ENCODE measurements around the gene COL5A1.

Gene COL5A1

DNA sequence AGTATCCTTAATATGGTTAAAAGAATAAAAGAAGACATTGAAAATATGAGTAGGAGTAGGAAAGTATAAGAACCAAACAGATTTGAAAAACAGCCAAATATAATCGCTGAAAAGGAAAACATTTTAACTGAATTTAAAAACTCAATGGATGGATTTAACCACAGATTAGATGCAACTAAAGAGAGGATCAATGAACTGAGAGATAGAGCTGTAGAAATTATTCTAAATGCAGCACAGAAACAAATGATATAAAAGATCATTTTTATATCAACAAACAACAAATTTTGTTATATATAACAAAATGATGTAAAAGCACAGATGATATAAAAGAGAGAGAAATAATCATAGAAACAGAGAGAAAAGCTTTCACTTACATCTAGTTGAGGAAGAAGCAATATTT, 29.3 kb upstream of the COL5A1 start:
- WGBS (ENCODE audit: insufficient coverage), result 100% methylated on average over 1 of the region's 1 CpG

DNA sequence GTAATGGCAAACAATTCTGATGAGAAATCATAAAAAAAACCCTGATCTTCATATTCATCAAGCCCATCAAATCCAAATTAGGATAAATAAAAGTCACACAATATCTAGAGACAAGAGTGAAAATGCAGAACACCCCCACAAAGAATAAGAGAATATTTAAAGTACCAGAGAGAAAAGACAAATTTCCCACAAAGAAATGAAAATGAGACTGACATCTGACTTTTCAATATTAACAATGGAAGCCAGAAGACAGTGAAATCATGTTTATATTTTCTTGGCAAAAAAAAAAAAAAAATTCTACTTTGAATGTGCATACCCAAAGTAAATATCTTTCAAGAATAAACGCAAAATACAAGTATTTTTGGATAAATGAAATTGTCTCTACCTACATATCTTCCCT, 28.9 kb upstream of the COL5A1 start:
- H3K27ac ChIP-seq (ENCODE audit: insufficient read depth in 1 of 2, low read depth in 1 of 2, low read length in 2 of 2, poor library complexity in 1 of 2, severe bottlenecking in 2 of 2), result no peak overlapping the region
- POLR2A ChIA-PET, result no interaction called here
- H3K27me3 ChIP-seq (replicated peaks in 2 of 5; ENCODE audit: control insufficient read depth in 4 of 5, insufficient read depth in 5 of 5, low read length in 4 of 5), result peaks cover 0 to 3% (median 0%) of the 10 kb centered on the region in 5 experiments
- peaks cover 0 to 26% (median 5%) of the 10 kb centered on the region in 5 experiments for H3K9me3 ChIP-seq (ENCODE audit: control extremely low read depth in 1 of 5, control insufficient read depth in 4 of 5, insufficient read depth in 2 of 5, low read depth in 1 of 5, low read length in 4 of 5)
- CTCF ChIA-PET, result no interaction called here
- peak in 1 of 3 donors; percentile 21 for DNase-seq
- no CpG with 5 or more reads among the region's 1 CpG for WGBS (ENCODE audit: insufficient coverage)
- H3K4me1 ChIP-seq (ENCODE audit: control extremely low read depth in 1 of 4, control insufficient read depth in 4 of 4, insufficient read depth in 4 of 4, low read length in 3 of 4), result no peaks in the 10 kb centered on the region
- H3K36me3 ChIP-seq (ENCODE audit: control insufficient read depth in 4 of 4, insufficient read depth in 4 of 4, low read length in 3 of 4), result no peaks in the 10 kb centered on the region
- H3K4me3 ChIP-seq (ENCODE audit: control insufficient read depth in 1 of 7, extremely low read depth in 1 of 7, insufficient read depth in 4 of 7, low read depth in 2 of 7, low read length in 6 of 7), result no peak overlapping the region

More for the DNA sequence above, 29.3 kb upstream of the COL5A1 start:
- Histone ChIP-seq H3K4me1 (ENCODE audit: control extremely low read depth in 1 of 4, control insufficient read depth in 4 of 4, insufficient read depth in 4 of 4, low read length in 3 of 4) (no peaks in the 10 kb centered on the region), H3K4me3 (ENCODE audit: control insufficient read depth in 1 of 7, extremely low read depth in 1 of 7, insufficient read depth in 4 of 7, low read depth in 2 of 7, low read length in 6 of 7) (no peak overlapping the region), H3K9me3 (ENCODE audit: control extremely low read depth in 1 of 5, control insufficient read depth in 4 of 5, insufficient read depth in 2 of 5, low read depth in 1 of 5, low read length in 4 of 5) (peaks cover 0 to 26% (median 5%) of the 10 kb centered on the region in 5 experiments), H3K27me3 (replicated peaks in 2 of 5; ENCODE audit: control insufficient read depth in 4 of 5, insufficient read depth in 5 of 5, low read length in 4 of 5) (peaks cover 0 to 3% (median 0%) of the 10 kb centered on the region in 5 experiments), H3K36me3 (ENCODE audit: control insufficient read depth in 4 of 4, insufficient read depth in 4 of 4, low read length in 3 of 4) (no peaks in the 10 kb centered on the region), H3K27ac (ENCODE audit: insufficient read depth in 1 of 2, low read depth in 1 of 2, low read length in 2 of 2, poor library complexity in 1 of 2, severe bottlenecking in 2 of 2) (no peak overlapping the region)
- DNase-seq, result no peak
- POLR2A ChIA-PET, result no interaction called here
- CTCF ChIA-PET, result no interaction called here

DNA sequence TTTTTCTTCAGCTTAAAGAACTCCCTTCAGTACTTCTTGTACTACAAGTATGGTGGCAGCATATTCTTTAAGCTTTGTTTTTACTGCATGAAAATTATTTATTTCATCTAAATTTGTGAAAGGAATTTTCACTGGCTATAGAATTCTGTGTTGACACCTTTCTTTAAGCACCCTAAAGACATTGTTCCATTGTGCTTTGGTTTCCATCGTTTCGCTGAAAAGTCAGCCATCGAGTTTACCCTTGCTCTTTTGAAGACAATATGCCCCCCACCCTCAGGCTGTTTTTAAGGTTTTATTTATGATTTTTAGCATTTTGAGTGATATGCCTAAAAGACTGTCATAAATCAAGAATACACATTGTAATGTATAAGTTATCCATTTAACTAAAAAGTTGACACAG, 27.3 kb upstream of the COL5A1 start:
- no peak overlapping the region for H3K27ac ChIP-seq (ENCODE audit: insufficient read depth in 1 of 2, low read depth in 1 of 2, low read length in 2 of 2, poor library complexity in 1 of 2, severe bottlenecking in 2 of 2)
- DNase-seq, result peak in 1 of 3 donors; percentile 19
- H3K36me3 ChIP-seq (ENCODE audit: control insufficient read depth in 4 of 4, insufficient read depth in 4 of 4, low read length in 3 of 4), result no peaks in the 10 kb centered on the region
- ChIA-PET CTCF (no interaction called here), POLR2A (no interaction called here)
- no peak overlapping the region for H3K4me3 ChIP-seq (ENCODE audit: control insufficient read depth in 1 of 7, extremely low read depth in 1 of 7, insufficient read depth in 4 of 7, low read depth in 2 of 7, low read length in 6 of 7)
- peaks cover 0 to 3% (median 0%) of the 10 kb centered on the region in 5 experiments for H3K27me3 ChIP-seq (replicated peaks in 2 of 5; ENCODE audit: control insufficient read depth in 4 of 5, insufficient read depth in 5 of 5, low read length in 4 of 5)
- 100% methylated on average over 1 of the region's 3 CpGs for WGBS (ENCODE audit: insufficient coverage)
- peaks cover 0 to 26% (median 5%) of the 10 kb centered on the region in 5 experiments for H3K9me3 ChIP-seq (ENCODE audit: control extremely low read depth in 1 of 5, control insufficient read depth in 4 of 5, insufficient read depth in 2 of 5, low read depth in 1 of 5, low read length in 4 of 5)
- H3K4me1 ChIP-seq (ENCODE audit: control extremely low read depth in 1 of 4, control insufficient read depth in 4 of 4, insufficient read depth in 4 of 4, low read length in 3 of 4), result no peaks in the 10 kb centered on the region

DNA sequence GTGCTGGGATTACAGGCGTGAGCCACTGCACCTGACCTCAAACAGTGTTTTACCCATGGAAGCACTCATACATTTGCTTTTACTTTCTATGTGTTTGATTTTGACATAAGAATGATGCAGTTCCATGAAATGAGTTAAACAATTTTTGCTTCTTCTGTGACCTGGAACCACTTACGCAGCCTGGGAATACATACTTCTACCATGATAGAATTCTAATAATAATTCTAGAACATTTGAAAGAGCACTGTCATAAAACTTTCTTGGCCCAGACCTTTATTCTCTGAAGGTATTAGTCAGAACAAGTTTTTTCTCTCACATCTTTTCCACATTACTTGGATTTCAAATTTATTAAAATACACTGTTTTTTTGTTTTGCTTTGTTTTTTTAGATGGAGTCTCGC, 25.3 kb upstream of the COL5A1 start:
- peaks cover 0 to 3% (median 0%) of the 10 kb centered on the region in 5 experiments for H3K27me3 ChIP-seq (replicated peaks in 2 of 5; ENCODE audit: control insufficient read depth in 4 of 5, insufficient read depth in 5 of 5, low read length in 4 of 5)
- no CpG with 5 or more reads among the region's 3 CpGs for WGBS (ENCODE audit: insufficient coverage)
- peaks cover 0 to 26% (median 5%) of the 10 kb centered on the region in 5 experiments for H3K9me3 ChIP-seq (ENCODE audit: control extremely low read depth in 1 of 5, control insufficient read depth in 4 of 5, insufficient read depth in 2 of 5, low read depth in 1 of 5, low read length in 4 of 5)
- H3K4me1 ChIP-seq (ENCODE audit: control extremely low read depth in 1 of 4, control insufficient read depth in 4 of 4, insufficient read depth in 4 of 4, low read length in 3 of 4), result no peaks in the 10 kb centered on the region
- H3K36me3 ChIP-seq (ENCODE audit: control insufficient read depth in 4 of 4, insufficient read depth in 4 of 4, low read length in 3 of 4), result no peaks in the 10 kb centered on the region
- H3K27ac ChIP-seq (ENCODE audit: insufficient read depth in 1 of 2, low read depth in 1 of 2, low read length in 2 of 2, poor library complexity in 1 of 2, severe bottlenecking in 2 of 2), result no peak overlapping the region
- POLR2A ChIA-PET, result no interaction called here
- DNase-seq, result no peak
- CTCF ChIA-PET, result interaction anchor here (1.6 kb wide), 1 partner anchor 167 kb away, joined by 3 read pairs; no protein-coding TSS in a partner anchor
- no peak overlapping the region for H3K4me3 ChIP-seq (ENCODE audit: control insufficient read depth in 1 of 7, extremely low read depth in 1 of 7, insufficient read depth in 4 of 7, low read depth in 2 of 7, low read length in 6 of 7)

DNA sequence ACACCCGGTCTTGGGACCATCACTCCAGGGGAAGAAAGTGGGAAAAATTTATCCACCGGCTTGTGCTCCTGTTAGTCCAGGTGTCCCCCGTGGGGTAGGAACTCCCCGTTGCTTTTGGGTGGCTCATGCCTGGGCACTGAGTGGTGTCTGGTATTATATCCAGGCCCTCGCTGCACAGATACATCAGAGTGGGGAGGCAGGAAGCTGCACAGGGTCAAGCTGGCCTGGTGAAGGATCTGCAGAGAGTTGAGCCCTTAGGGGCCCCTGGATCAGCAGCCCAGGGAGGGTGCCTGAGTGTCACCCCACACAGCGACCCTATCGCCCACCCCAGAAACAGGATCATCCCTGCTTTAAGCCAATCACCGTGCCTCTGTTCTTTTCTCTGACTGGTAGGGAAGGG, 24.4 kb upstream of the COL5A1 start:
- H3K4me1 ChIP-seq (ENCODE audit: control extremely low read depth in 1 of 4, control insufficient read depth in 4 of 4, insufficient read depth in 4 of 4, low read length in 3 of 4), result no peaks in the 10 kb centered on the region
- POLR2A ChIA-PET, result no interaction called here
- DNase-seq, result no peak

DNA sequence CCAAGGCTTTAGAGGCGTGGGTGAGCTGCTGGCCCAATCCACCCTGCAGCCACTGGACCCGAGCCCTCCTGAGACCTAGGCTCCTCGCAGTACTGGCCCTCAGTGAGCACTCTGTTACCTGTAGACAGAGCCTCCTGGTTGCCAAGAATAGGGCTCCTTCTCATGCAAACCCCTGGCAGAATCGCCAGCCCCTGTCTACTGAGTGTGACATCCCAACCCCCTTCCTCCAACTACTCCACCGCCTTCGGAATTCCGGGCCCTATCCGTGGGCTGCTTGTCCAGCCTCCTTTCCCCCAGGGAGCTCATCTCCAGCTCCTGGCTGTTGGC, 23.8 kb upstream of the COL5A1 start:
- no peaks in the 10 kb centered on the region for H3K4me1 ChIP-seq (ENCODE audit: control extremely low read depth in 1 of 4, control insufficient read depth in 4 of 4, insufficient read depth in 4 of 4, low read length in 3 of 4)
- peaks cover 0 to 3% (median 0%) of the 10 kb centered on the region in 5 experiments for H3K27me3 ChIP-seq (replicated peaks in 2 of 5; ENCODE audit: control insufficient read depth in 4 of 5, insufficient read depth in 5 of 5, low read length in 4 of 5)
- no peak overlapping the region for H3K27ac ChIP-seq (ENCODE audit: insufficient read depth in 1 of 2, low read depth in 1 of 2, low read length in 2 of 2, poor library complexity in 1 of 2, severe bottlenecking in 2 of 2)
- POLR2A ChIA-PET, result no interaction called here
- WGBS (ENCODE audit: insufficient coverage), result 100% methylated on average over 7 of the region's 8 CpGs
- H3K36me3 ChIP-seq (ENCODE audit: control insufficient read depth in 4 of 4, insufficient read depth in 4 of 4, low read length in 3 of 4), result no peaks in the 10 kb centered on the region
- no peak for DNase-seq
- H3K9me3 ChIP-seq (ENCODE audit: control extremely low read depth in 1 of 5, control insufficient read depth in 4 of 5, insufficient read depth in 2 of 5, low read depth in 1 of 5, low read length in 4 of 5), result peaks cover 0 to 17% (median 2%) of the 10 kb centered on the region in 5 experiments
- CTCF ChIA-PET, result interaction anchor here (1.0 to 1.6 kb wide), 2 partner anchors 48 to 168 kb away, joined by 3 read pairs; no protein-coding TSS in a partner anchor
- H3K4me3 ChIP-seq (ENCODE audit: control insufficient read depth in 1 of 7, extremely low read depth in 1 of 7, insufficient read depth in 4 of 7, low read depth in 2 of 7, low read length in 6 of 7), result no peak overlapping the region

More for the DNA sequence above, 24.4 kb upstream of the COL5A1 start:
- H3K9me3 ChIP-seq (ENCODE audit: control extremely low read depth in 1 of 5, control insufficient read depth in 4 of 5, insufficient read depth in 2 of 5, low read depth in 1 of 5, low read length in 4 of 5), result peaks cover 0 to 21% (median 2%) of the 10 kb centered on the region in 5 experiments
- WGBS (ENCODE audit: insufficient coverage), result 96% methylated on average over 4 of the region's 8 CpGs
- no peak overlapping the region for H3K4me3 ChIP-seq (ENCODE audit: control insufficient read depth in 1 of 7, extremely low read depth in 1 of 7, insufficient read depth in 4 of 7, low read depth in 2 of 7, low read length in 6 of 7)
- peaks cover 0 to 3% (median 0%) of the 10 kb centered on the region in 5 experiments for H3K27me3 ChIP-seq (replicated peaks in 2 of 5; ENCODE audit: control insufficient read depth in 4 of 5, insufficient read depth in 5 of 5, low read length in 4 of 5)
- no peak overlapping the region for H3K27ac ChIP-seq (ENCODE audit: insufficient read depth in 1 of 2, low read depth in 1 of 2, low read length in 2 of 2, poor library complexity in 1 of 2, severe bottlenecking in 2 of 2)
- H3K36me3 ChIP-seq (ENCODE audit: control insufficient read depth in 4 of 4, insufficient read depth in 4 of 4, low read length in 3 of 4), result no peaks in the 10 kb centered on the region
- CTCF ChIA-PET, result interaction anchor here (1.6 kb wide), 1 partner anchor 168 kb away, joined by 3 read pairs; no protein-coding TSS in a partner anchor

DNA sequence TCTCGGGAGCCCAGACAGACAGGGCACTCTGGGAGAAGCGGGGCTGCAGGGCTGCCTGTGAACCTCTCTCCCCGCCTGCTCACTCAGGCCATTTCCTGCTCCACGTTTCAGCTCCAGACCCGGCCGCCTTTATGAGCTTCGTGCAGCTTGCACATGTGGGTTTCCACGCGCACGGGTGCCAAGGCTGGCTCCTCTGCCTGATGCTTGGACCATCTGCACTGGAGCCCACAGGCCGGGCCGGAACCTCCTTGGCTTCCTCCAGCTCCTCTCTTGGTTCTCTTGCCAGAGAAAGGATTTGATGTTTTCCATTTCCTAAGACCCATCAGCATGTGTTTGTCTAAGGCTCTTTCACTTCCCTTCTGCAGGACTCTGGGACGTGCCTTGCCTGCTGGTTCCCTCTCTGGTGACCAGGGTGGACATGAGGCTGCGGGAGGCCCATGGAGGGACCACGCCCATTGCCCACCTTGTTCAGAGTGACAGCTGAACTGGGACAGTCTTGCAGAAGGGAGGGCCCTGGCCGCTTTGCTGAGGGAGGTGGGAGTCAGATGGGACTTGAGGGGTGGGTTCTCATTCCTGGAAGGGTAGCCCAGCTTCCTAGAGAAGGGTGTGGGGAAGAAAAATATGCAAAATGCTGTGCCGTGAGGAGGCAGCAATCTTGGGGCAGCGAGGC, 23.3 kb upstream of the COL5A1 start:
- ChIA-PET CTCF (interaction anchor here (1.0 to 1.6 kb wide), 2 partner anchors 49 to 169 kb away, joined by 3 read pairs; no protein-coding TSS in a partner anchor), POLR2A (no interaction called here)
- peaks cover 0 to 3% (median 0%) of the 10 kb centered on the region in 5 experiments for H3K27me3 ChIP-seq (replicated peaks in 2 of 5; ENCODE audit: control insufficient read depth in 4 of 5, insufficient read depth in 5 of 5, low read length in 4 of 5)
- no peak overlapping the region for H3K4me3 ChIP-seq (ENCODE audit: control insufficient read depth in 1 of 7, extremely low read depth in 1 of 7, insufficient read depth in 4 of 7, low read depth in 2 of 7, low read length in 6 of 7)
- DNase-seq, result no peak
- H3K36me3 ChIP-seq (ENCODE audit: control insufficient read depth in 4 of 4, insufficient read depth in 4 of 4, low read length in 3 of 4), result no peaks in the 10 kb centered on the region
- no peak overlapping the region for H3K27ac ChIP-seq (ENCODE audit: insufficient read depth in 1 of 2, low read depth in 1 of 2, low read length in 2 of 2, poor library complexity in 1 of 2, severe bottlenecking in 2 of 2)
- H3K9me3 ChIP-seq (ENCODE audit: control extremely low read depth in 1 of 5, control insufficient read depth in 4 of 5, insufficient read depth in 2 of 5, low read depth in 1 of 5, low read length in 4 of 5), result peaks cover 0 to 14% (median 2%) of the 10 kb centered on the region in 5 experiments
- 90% methylated on average over 15 of the region's 18 CpGs for WGBS (ENCODE audit: insufficient coverage)
- H3K4me1 ChIP-seq (ENCODE audit: control extremely low read depth in 1 of 4, control insufficient read depth in 4 of 4, insufficient read depth in 4 of 4, low read length in 3 of 4), result no peaks in the 10 kb centered on the region

Data from common myeloid progenitor, CD34-positive (primary cell).